ENCODE results near the gene PKNOX2.

The PKNOX2 gene

GRCh38 chr11:125173556-125173955 is 9.0 kb downstream of the PKNOX2 start:
- no peak for DNase-seq (ENCODE audit: low read depth)

- DNase-seq (ENCODE audit: low read depth) = no peak
These were observed 9.5 kb downstream of the PKNOX2 start for GRCh38 chr11:125174057-125174456.

GRCh38 chr11:125174686-125175085 is 10.1 kb downstream of the PKNOX2 start:
- no peak for DNase-seq (ENCODE audit: low read depth)

- no peak for DNase-seq (ENCODE audit: low read depth)
These were observed 10.6 kb downstream of the PKNOX2 start for GRCh38 chr11:125175166-125175565.

GRCh38 chr11:125175896-125176575 is 11.5 kb downstream of the PKNOX2 start:
- no peak for DNase-seq (ENCODE audit: low read depth)

- no peak for DNase-seq (ENCODE audit: low read depth)
These were observed 12.3 kb downstream of the PKNOX2 start for GRCh38 chr11:125176866-125177265.

GRCh38 chr11:125177543-125177942 is 13.0 kb downstream of the PKNOX2 start:
- no peak for DNase-seq (ENCODE audit: low read depth)

- no peak for DNase-seq (ENCODE audit: low read depth)
These were observed 14.8 kb downstream of the PKNOX2 start for GRCh38 chr11:125179346-125179745.

GRCh38 chr11:125179895-125180294 is 15.3 kb downstream of the PKNOX2 start:
- no peak for DNase-seq (ENCODE audit: low read depth)

- peak; percentile 57 for DNase-seq (ENCODE audit: low read depth)
These were observed 16.1 kb downstream of the PKNOX2 start for GRCh38 chr11:125180413-125181305.

GRCh38 chr11:125182573-125182972 is 18.0 kb downstream of the PKNOX2 start:
- DNase-seq (ENCODE audit: low read depth) = no peak

- DNase-seq (ENCODE audit: low read depth) = no peak
These were observed 19.1 kb downstream of the PKNOX2 start for GRCh38 chr11:125183641-125184040.

- DNase-seq (ENCODE audit: low read depth) = peak; percentile 29
These were observed 23.5 kb downstream of the PKNOX2 start for GRCh38 chr11:125188021-125188420.

- DNase-seq (ENCODE audit: low read depth) = no peak
These were observed 26.0 kb downstream of the PKNOX2 start for GRCh38 chr11:125190566-125190965.

- no peak for DNase-seq (ENCODE audit: low read depth)
These were observed 27.6 kb downstream of the PKNOX2 start for GRCh38 chr11:125192183-125192582.

- DNase-seq (ENCODE audit: low read depth) = no peak
These were observed 28.3 kb downstream of the PKNOX2 start for GRCh38 chr11:125192717-125193415.

- no peak for DNase-seq (ENCODE audit: low read depth)
These were observed 28.8 kb downstream of the PKNOX2 start for GRCh38 chr11:125193416-125193726.

GRCh38 chr11:125193841-125194240 is 29.3 kb downstream of the PKNOX2 start:
- DNase-seq (ENCODE audit: low read depth) = no peak

- DNase-seq (ENCODE audit: low read depth) = no peak
These were observed 35.4 kb downstream of the PKNOX2 start for GRCh38 chr11:125199915-125200314.

GRCh38 chr11:125200441-125200840 is 35.9 kb downstream of the PKNOX2 start:
- DNase-seq (ENCODE audit: low read depth) = no peak

- DNase-seq (ENCODE audit: low read depth) = no peak
These were observed 37.1 kb downstream of the PKNOX2 start for GRCh38 chr11:125201525-125202141.

GRCh38 chr11:125202362-125202880 is 37.9 kb downstream of the PKNOX2 start:
- no peak for DNase-seq (ENCODE audit: low read depth)
